Natural killer cell (primary cell): ENCODE data around the gene FAM110A. TPM values are rescaled to one million over a fixed set of nuclear protein-coding genes. Genes with fewer than 3 reads are reported as not detected.

Experiments used
- ATAC-seq, 3 donors: fragments of 150-1000 bp in 2 of 3; fragments of 200-7000 bp in 1 of 3; cut with Tn5 transposase; 1 replicate in 1 of 3; 2 replicates in 2 of 3; pipeline ENCODE4 v1.10.0; 2021; ENCODE audit warnings: mild to moderate bottlenecking in 2 of 3, moderate library complexity in 2 of 3
- DNase-seq, 2 donors: peaks; one replicate each; pipeline versions ENCODE4 v3.0.0 to v3.0.0-alpha.2; 2013 to 2021; ENCODE audit warnings: mixed read lengths in 1 of 2
- H3K27ac ChIP-seq: one replicate; pipeline ENCODE4 v1.5.1; 2013; ENCODE audit warnings: mild to moderate bottlenecking, low read length
- H3K27me3 ChIP-seq: one replicate; pipeline ENCODE4 v1.6.1; 2013; ENCODE audit warnings: low read length; ENCODE audit not compliant: control insufficient read depth, insufficient read depth
- H3K36me3 ChIP-seq: one replicate; pipeline ENCODE4 v1.6.1; 2013; ENCODE audit warnings: low read length; ENCODE audit not compliant: control insufficient read depth, insufficient read depth
- H3K4me1 ChIP-seq: one replicate; pipeline ENCODE4 v1.6.1; 2013; ENCODE audit warnings: low read length; ENCODE audit not compliant: control insufficient read depth, insufficient read depth
- H3K4me3 ChIP-seq: one replicate; pipeline ENCODE4 v1.5.1; 2013; ENCODE audit warnings: low read length
- H3K9me3 ChIP-seq: one replicate; pipeline ENCODE4 v1.6.1; 2013; ENCODE audit warnings: low read length; ENCODE audit not compliant: control insufficient read depth, insufficient read depth
- H3K27ac Mint-ChIP-seq, 2 donors: one replicate each; pipeline ENCODE4 v1.8.0; 2022; ENCODE audit warnings: mild to moderate bottlenecking in 2 of 2, mixed read lengths in 2 of 2, moderate library complexity in 1 of 2
- H3K27me3 Mint-ChIP-seq, 2 donors: one replicate each; pipeline ENCODE4 v1.8.0; 2022; ENCODE audit warnings: low read depth in 2 of 2, mixed read lengths in 2 of 2
- H3K36me3 Mint-ChIP-seq: one replicate; pipeline ENCODE4 v1.8.0; 2022; ENCODE audit warnings: mixed read lengths
- H3K4me1 Mint-ChIP-seq, 2 donors: one replicate each; pipeline ENCODE4 v1.8.0; 2022; ENCODE audit warnings: mixed read lengths in 2 of 2
- H3K4me3 Mint-ChIP-seq: one replicate; pipeline ENCODE4 v1.8.0; 2022; ENCODE audit warnings: mild to moderate bottlenecking, moderate library complexity, mixed read lengths
- H3K9me3 Mint-ChIP-seq, 2 donors: one replicate each; pipeline ENCODE4 v1.8.0; 2022; ENCODE audit warnings: mixed read lengths in 2 of 2
- CTCF ChIP-seq: fragments of 200-600 bp; IDR thresholded peaks from one replicate; pipeline ENCODE4 v1.8.0; 2022; ENCODE audit warnings: antibody characterized with exemption
- WGBS: methylation state at CpG from one replicate; pipeline ENCODE4 v1.1.7; 2013; ENCODE audit warnings: missing lambda C conversion rate; ENCODE audit not compliant: insufficient coverage; 5-methylcytosine and 5-hydroxymethylcytosine counted together
- intact Hi-C: fragments of 100-400 bp; cut with micrococcal nuclease; formaldehyde crosslinking; loops from one replicate; pipeline ENCODE4 v1.14.2; 2022
- total RNA-seq, 4 donors: library from RNA; stranded (reverse); fragments of 120-200 nt in 1 of 4; gene quantifications; one replicate each; pipeline versions ENCODE4 v1.2.3 to v1.2.4, GENCODE V29; 2013 to 2022

Gene FAM110A
- total RNA-seq, 3 donors from 2014 or later (not counting 1 experiment from before 2014, with no cell fraction given) = 25.1 to 91.0 (median 31.8) TPM

DNA sequence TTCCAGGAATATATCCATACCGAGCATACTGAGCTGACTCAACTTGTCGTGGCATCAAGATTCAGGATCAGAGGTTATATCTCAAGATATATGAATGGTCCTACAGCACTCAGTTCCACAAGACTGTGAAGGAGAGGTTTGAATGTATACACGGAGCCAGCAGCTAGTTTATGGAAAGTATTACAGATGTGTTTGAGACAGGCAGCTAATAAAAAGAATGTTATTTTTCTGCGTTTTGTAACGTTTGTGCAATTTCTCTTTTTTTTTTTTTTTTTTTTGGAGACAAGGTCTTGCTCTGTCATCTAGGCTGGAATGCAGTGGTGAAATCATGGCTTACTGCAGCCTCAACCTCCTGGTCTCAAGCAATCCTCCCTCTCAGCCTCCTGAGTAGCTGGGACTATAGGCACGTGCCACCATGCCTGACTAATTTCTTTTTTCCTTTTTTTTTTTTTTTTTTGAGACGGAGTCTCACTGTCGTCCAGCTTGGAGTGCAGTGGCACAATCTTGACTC lies 3.4 kb upstream of the FAM110A start:
- no peaks in the 10 kb centered on the region for H3K27me3 Mint-ChIP-seq
- H3K9me3 Mint-ChIP-seq = no peaks in the 10 kb centered on the region
- H3K27me3 ChIP-seq = no peaks in the 10 kb centered on the region
- no peaks in the 10 kb centered on the region for H3K36me3 ChIP-seq
- ATAC-seq (no peak), DNase-seq (no peak)
- H3K4me1 ChIP-seq = peaks cover 20% of the 10 kb centered on the region
- H3K9me3 ChIP-seq = no peaks in the 10 kb centered on the region
- no peak overlapping the region for H3K27ac ChIP-seq
- no peak overlapping the region for H3K4me3 ChIP-seq
- 97% methylated on average over 8 of the region's 8 CpGs for WGBS
- intact Hi-C loops = loop anchor here (5.0 kb wide), 1 partner anchor 178 kb away; the partner anchor contains the start of gene SRXN1
- TF ChIP-seq CTCF = no peak
- H3K36me3 Mint-ChIP-seq = no peaks in the 10 kb centered on the region
- H3K4me1 Mint-ChIP-seq = peaks cover 17 to 19% of the 10 kb centered on the region in 2 donors
- no peak overlapping the region for H3K27ac Mint-ChIP-seq
- no peak overlapping the region for H3K4me3 Mint-ChIP-seq

DNA sequence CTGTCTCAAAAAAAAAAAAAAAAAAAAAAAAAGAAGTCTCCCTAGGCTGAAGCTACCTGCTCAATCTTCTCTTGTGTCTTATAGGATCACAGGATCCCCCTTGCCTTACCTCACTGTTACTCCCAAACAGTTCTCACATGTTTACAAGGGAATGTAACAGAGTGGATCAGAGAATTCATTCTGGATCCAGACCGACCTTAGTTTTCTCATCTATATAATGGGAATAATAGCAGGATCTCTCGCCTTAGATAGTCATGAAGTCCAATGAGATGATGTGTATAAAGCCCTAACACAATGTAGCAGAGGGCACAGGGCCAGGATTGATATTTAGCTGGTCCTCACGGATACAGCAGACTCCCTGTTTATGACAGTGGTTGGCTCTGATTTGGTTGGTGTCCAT lies 2.3 kb upstream of the FAM110A start:
- peaks cover 28% of the 10 kb centered on the region for H3K4me1 ChIP-seq
- no peak for ATAC-seq

DNA sequence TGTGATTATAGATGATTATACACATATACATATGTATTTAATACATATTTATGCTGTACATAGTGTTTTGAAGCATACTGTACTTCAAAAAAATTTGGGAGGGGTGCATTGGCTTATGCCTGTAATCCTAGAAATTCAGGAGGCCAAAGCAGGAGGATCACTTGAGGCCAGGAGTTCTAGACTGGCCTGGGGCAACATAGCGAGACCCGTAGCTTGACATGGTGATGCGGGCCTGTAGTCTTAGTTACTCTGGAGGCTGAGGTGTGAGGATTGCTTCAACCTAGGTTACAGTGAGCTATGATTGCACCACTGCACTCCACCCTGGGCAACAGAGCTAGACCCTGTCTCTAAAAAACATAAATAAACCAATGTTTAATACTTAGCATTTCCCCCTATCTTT lies 1.6 kb upstream of the FAM110A start:
- no peaks in the 10 kb centered on the region for H3K9me3 Mint-ChIP-seq
- DNase-seq = no peak
- no peak for TF ChIP-seq CTCF
- peaks cover 36 to 38% of the 10 kb centered on the region in 2 donors for H3K4me1 Mint-ChIP-seq
- H3K4me3 Mint-ChIP-seq = peak overlapping the region; percentile 35
- intact Hi-C loops = loop anchor here (5.0 kb wide), 1 partner anchor 180 kb away; the partner anchor contains the start of gene SRXN1
- Histone ChIP-seq H3K36me3 (no peaks in the 10 kb centered on the region), H3K9me3 (no peaks in the 10 kb centered on the region), H3K4me3 (no peak overlapping the region), H3K27ac (no peak overlapping the region), H3K27me3 (no peaks in the 10 kb centered on the region), H3K4me1 (peaks cover 28% of the 10 kb centered on the region)
- no peak for ATAC-seq
- H3K36me3 Mint-ChIP-seq = no peaks in the 10 kb centered on the region
- 100% methylated on average over 3 of the region's 3 CpGs for WGBS
- no peaks in the 10 kb centered on the region for H3K27me3 Mint-ChIP-seq
- H3K27ac Mint-ChIP-seq = no peak overlapping the region

More for the DNA sequence above, 2.3 kb upstream of the FAM110A start:
- no peak overlapping the region for H3K27ac Mint-ChIP-seq
- intact Hi-C loops = loop anchor here (5.0 kb wide), 1 partner anchor 179 kb away; the partner anchor contains the start of gene SRXN1
- H3K9me3 Mint-ChIP-seq = no peaks in the 10 kb centered on the region
- H3K36me3 ChIP-seq = no peaks in the 10 kb centered on the region
- no peaks in the 10 kb centered on the region for H3K9me3 ChIP-seq
- H3K4me3 ChIP-seq = no peak overlapping the region
- no peak overlapping the region for H3K27ac ChIP-seq
- H3K27me3 ChIP-seq = no peaks in the 10 kb centered on the region
- no peaks in the 10 kb centered on the region for H3K27me3 Mint-ChIP-seq
- no peak for DNase-seq
- H3K36me3 Mint-ChIP-seq = no peaks in the 10 kb centered on the region
- no peak for TF ChIP-seq CTCF
- WGBS = 94% methylated on average over 2 of the region's 3 CpGs
- H3K4me3 Mint-ChIP-seq = no peak overlapping the region
- H3K4me1 Mint-ChIP-seq = peaks cover 29 to 31% of the 10 kb centered on the region in 2 donors

DNA sequence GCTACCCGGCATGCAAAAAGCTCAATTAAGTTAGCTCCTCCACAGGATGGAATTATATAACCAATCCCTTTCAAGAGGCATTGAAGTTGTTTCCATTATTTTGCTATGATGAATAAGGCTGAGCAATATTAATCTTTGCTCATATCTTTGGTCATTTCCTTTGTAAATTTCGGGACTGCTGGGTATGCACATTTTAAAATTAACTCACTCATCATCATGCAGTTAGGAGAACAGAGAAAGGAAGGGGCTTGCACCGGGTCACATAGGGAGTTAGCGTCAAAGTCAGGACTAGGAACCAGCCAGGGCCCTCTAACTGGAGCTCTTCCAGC lies 430 bp upstream of the FAM110A start:
- Mint-ChIP-seq H3K36me3 (no peaks in the 10 kb centered on the region), H3K4me1 (peaks cover 42 to 45% of the 10 kb centered on the region in 2 donors), H3K27ac (peak overlapping the region; percentile 84 to 94), H3K4me3 (peak overlapping the region; percentile 88), H3K9me3 (no peaks in the 10 kb centered on the region), H3K27me3 (no peaks in the 10 kb centered on the region)
- ATAC-seq = no peak
- intact Hi-C loops = loop anchor here (1.0 to 5.0 kb wide), 2 partner anchors 11 to 181 kb away; partner anchors contain the start of gene SRXN1
- 0% methylated on average over 2 of the region's 4 CpGs for WGBS
- Histone ChIP-seq H3K9me3 (no peaks in the 10 kb centered on the region), H3K27me3 (no peaks in the 10 kb centered on the region), H3K4me1 (peaks cover 28% of the 10 kb centered on the region), H3K36me3 (no peaks in the 10 kb centered on the region), H3K27ac (peak overlapping the region; percentile 83), H3K4me3 (peak overlapping the region; percentile 84)
- TF ChIP-seq CTCF = no peak
- no peak for DNase-seq
